HepG2 (cell line): ENCODE results near the gene SOBP. TPM values are rescaled to one million over a fixed set of nuclear protein-coding genes. Genes with fewer than 3 reads are reported as not detected.

Experiments
- CEBPB ChIP-seq: IDR thresholded peaks from 2 replicates; pipeline ENCODE4 v1.6.1; 2011; ENCODE audit warnings: low read depth, low read length, improper control_type of control experiment, borderline replicate concordance
- ETV6 ChIP-seq: sonication (generic); formaldehyde crosslinking; conservative IDR thresholded peaks from 2 replicates; pipeline ENCODE4 v1.4.0; 2020; ENCODE audit warnings: missing genetic modification reagents
- HNRNPLL ChIP-seq: fragments of 200-400 bp; formaldehyde crosslinking; IDR thresholded peaks from 2 replicates; pipeline ENCODE4 v1.6.1; 2017; ENCODE audit warnings: mild to moderate bottlenecking, low read depth, low read length; ENCODE audit not compliant: poor library complexity, severe bottlenecking
- MAF1 ChIP-seq: sonication (generic); formaldehyde crosslinking; IDR thresholded peaks from 2 replicates; pipeline ENCODE4 v1.5.0; 2020; ENCODE audit warnings: missing genetic modification reagents, borderline replicate concordance
- ONECUT2 ChIP-seq: sonication (generic); formaldehyde crosslinking; IDR thresholded peaks from 2 replicates; pipeline ENCODE4 v1.4.0; 2020; ENCODE audit warnings: missing genetic modification reagents
- RFX3 ChIP-seq: IDR thresholded peaks from 2 replicates; pipeline ENCODE4 v1.6.1; 2016; ENCODE audit warnings: missing biosample characterization, missing genetic modification reagents
- ZBTB38 ChIP-seq: sonication (generic); formaldehyde crosslinking; IDR thresholded peaks from 2 replicates; pipeline ENCODE4 v1.5.1; 2020; ENCODE audit warnings: mild to moderate bottlenecking, missing genetic modification reagents
- ZFP62 ChIP-seq: sonication (generic); formaldehyde crosslinking; IDR thresholded peaks from 2 replicates; pipeline ENCODE4 v1.4.0; 2020; ENCODE audit warnings: missing genetic modification reagents
- ZFX ChIP-seq: sonication (generic); formaldehyde crosslinking; IDR thresholded peaks from 2 replicates; pipeline ENCODE4 v1.4.0; 2020; ENCODE audit warnings: mild to moderate bottlenecking, low read depth, missing genetic modification reagents, moderate library complexity
- ZNF3 ChIP-seq: IDR thresholded peaks from 2 replicates; pipeline ENCODE4 v1.7.0; 2017; ENCODE audit warnings: inconsistent platforms
- ZNF34 ChIP-seq: sonication (generic); formaldehyde crosslinking; IDR thresholded peaks from 2 replicates; pipeline ENCODE4 v1.4.0; 2020; ENCODE audit warnings: mild to moderate bottlenecking, missing genetic modification reagents, borderline replicate concordance
- ZNF598 ChIP-seq: sonication (generic); formaldehyde crosslinking; IDR thresholded peaks from 2 replicates; pipeline ENCODE4 v1.5.1; 2020; ENCODE audit warnings: mild to moderate bottlenecking, missing genetic modification reagents, borderline replicate concordance
- ZNF619 ChIP-seq: sonication (generic); formaldehyde crosslinking; IDR thresholded peaks from 2 replicates; pipeline ENCODE4 v1.4.0; 2020; ENCODE audit warnings: mild to moderate bottlenecking, missing genetic modification reagents
- ZNF775 ChIP-seq: sonication (generic); formaldehyde crosslinking; IDR thresholded peaks from 2 replicates; pipeline ENCODE4 v1.4.0; 2020; ENCODE audit warnings: missing genetic modification reagents, mild to moderate bottlenecking, moderate library complexity, borderline replicate concordance
- ZSCAN12 ChIP-seq: sonication (generic); formaldehyde crosslinking; IDR thresholded peaks from 2 replicates; pipeline ENCODE4 v1.9.0; 2021; ENCODE audit warnings: mild to moderate bottlenecking, missing genetic modification reagents
- polyA plus RNA-seq, 8 experiments: library from polyadenylated mRNA; depleted of rRNA in 3 of 8; stranded (reverse) in 7 of 8; unstranded in 1 of 8; fragments of >200 nt; fragmentation: Illumina TruSeq in 4 of 8; extraction: Trizol in 4 of 8; gene quantifications; 2 replicates each; pipeline versions ENCODE4 v1.2.1 to v1.2.3, GENCODE V29; 2011 to 2016; ENCODE audit warnings: low read depth in 4 of 8, missing spikeins in 1 of 8, mixed read lengths in 1 of 8; ENCODE audit not compliant: insufficient read depth in 1 of 8
- total RNA-seq, 5 experiments: library from RNA; depleted of rRNA; stranded (reverse); fragments of >200 nt; fragmentation: Illumina TruSeq; extraction: Trizol; gene quantifications; 2 replicates each; pipeline ENCODE4 v1.2.3, GENCODE V29; 2016; ENCODE audit warnings: low read depth in 1 of 5
- TF ChIP-seq, protein P1 (sequence below): sonication (generic); formaldehyde crosslinking; IDR thresholded peaks from 2 replicates; pipeline ENCODE4 v1.5.0; 2020; ENCODE audit warnings: missing genetic modification reagents
- TF ChIP-seq, protein P2 (sequence below): sonication (generic); formaldehyde crosslinking; IDR thresholded peaks from 2 replicates; pipeline ENCODE4 v1.4.0; 2020; ENCODE audit warnings: missing genetic modification reagents, mild to moderate bottlenecking, borderline replicate concordance
- TF ChIP-seq, protein P3 (sequence below): sonication (generic); formaldehyde crosslinking; IDR thresholded peaks from 2 replicates; pipeline ENCODE4 v1.9.0; 2021; ENCODE audit warnings: missing genetic modification reagents, mild to moderate bottlenecking, borderline replicate concordance
- TF ChIP-seq, protein P4 (sequence below): sonication (generic); formaldehyde crosslinking; IDR thresholded peaks from 2 replicates; pipeline ENCODE4 v1.8.1; 2023; ENCODE audit warnings: missing genetic modification reagents, mild to moderate bottlenecking, borderline replicate concordance
- TF ChIP-seq, protein P5 (sequence below): sonication (generic); formaldehyde crosslinking; IDR thresholded peaks from 2 replicates; pipeline ENCODE4 v1.8.1; 2022; ENCODE audit warnings: low read depth, mild to moderate bottlenecking, missing genetic modification reagents
- TF ChIP-seq, protein P6 (sequence below): IDR thresholded peaks from 2 replicates; pipeline ENCODE4 v1.6.1; 2016; ENCODE audit warnings: low read depth

Gene SOBP
- total and polyA plus RNA-seq, 2 of the 13 experiments (the other 11 are each of a cell fraction or from before 2014, with no cell fraction given), result 1.5 to 6.9 TPM

DNA sequence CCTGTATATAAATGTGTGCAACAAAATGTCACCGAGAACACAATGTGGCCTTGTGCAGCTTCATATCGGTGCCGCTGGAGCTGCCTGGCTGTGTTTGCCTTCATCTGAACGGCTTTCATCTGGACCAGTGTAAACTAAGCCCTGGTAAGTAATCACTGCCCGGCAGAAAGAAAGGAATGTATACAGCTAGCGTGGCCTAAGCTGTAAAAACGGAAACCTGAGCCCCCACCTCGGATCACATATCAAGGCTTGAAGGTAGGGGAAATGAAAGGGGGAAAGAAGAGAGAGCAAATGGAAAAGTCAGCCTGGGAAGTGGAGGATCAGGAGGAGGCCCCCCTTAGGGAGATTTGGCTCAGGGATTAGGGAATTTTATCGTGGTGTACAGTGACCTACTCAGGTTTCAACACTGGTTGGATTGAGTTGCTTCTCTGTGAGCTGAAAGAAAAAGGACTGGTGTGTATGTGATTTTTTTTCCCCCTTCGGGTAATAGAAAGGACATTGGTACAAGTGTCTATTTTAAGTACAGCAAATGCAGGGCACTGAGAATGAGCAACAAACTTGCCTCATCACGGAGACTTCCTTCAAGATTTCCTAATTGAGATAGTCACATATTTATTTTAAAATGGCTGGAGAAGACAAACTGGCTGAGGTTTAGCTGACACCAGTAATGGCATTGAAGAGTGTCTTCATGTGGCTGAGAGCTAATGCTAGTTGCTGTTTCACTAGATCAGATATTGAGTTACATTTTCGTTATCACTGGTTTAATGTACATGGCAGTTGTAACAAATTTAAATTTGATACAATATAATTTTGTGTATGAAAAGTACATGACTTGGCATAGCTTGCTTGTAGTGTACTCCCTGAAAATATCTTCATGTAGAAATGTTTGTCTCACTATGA, 3.5 kb downstream of the SOBP start (continued):
- no peak for TF ChIP-seq ZBTB38
- TF ChIP-seq ONECUT2 (CRISPR knock-in tag), result no peak
- TF ChIP-seq RFX3 (CRISPR knock-in tag), result no peak
- TF ChIP-seq, protein P1, sequence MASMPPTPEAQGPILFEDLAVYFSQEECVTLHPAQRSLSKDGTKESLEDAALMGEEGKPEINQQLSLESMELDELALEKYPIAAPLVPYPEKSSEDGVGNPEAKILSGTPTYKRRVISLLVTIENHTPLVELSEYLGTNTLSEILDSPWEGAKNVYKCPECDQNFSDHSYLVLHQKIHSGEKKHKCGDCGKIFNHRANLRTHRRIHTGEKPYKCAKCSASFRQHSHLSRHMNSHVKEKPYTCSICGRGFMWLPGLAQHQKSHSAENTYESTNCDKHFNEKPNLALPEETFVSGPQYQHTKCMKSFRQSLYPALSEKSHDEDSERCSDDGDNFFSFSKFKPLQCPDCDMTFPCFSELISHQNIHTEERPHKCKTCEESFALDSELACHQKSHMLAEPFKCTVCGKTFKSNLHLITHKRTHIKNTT (CRISPR knock-in tag), result no peak
- TF ChIP-seq ZFP62, result no peak
- TF ChIP-seq ZNF34 (CRISPR knock-in tag), result no peak
- TF ChIP-seq ZNF619 (CRISPR knock-in tag), result no peak
- peak; percentile 69 for TF ChIP-seq ZFX (CRISPR knock-in tag)
- TF ChIP-seq, protein P2, sequence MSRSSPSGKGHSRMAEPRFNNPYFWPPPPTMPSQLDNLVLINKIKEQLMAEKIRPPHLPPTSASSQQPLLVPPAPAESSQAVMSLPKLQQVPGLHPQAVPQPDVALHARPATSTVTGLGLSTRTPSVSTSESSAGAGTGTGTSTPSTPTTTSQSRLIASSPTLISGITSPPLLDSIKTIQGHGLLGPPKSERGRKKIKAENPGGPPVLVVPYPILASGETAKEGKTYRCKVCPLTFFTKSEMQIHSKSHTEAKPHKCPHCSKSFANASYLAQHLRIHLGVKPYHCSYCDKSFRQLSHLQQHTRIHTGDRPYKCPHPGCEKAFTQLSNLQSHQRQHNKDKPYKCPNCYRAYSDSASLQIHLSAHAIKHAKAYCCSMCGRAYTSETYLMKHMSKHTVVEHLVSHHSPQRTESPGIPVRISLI, result no peak
- TF ChIP-seq, protein P3, sequence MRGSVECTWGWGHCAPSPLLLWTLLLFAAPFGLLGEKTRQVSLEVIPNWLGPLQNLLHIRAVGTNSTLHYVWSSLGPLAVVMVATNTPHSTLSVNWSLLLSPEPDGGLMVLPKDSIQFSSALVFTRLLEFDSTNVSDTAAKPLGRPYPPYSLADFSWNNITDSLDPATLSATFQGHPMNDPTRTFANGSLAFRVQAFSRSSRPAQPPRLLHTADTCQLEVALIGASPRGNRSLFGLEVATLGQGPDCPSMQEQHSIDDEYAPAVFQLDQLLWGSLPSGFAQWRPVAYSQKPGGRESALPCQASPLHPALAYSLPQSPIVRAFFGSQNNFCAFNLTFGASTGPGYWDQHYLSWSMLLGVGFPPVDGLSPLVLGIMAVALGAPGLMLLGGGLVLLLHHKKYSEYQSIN (CRISPR knock-in tag), result no peak
- TF ChIP-seq ZSCAN12 (CRISPR knock-in tag), result no peak
- TF ChIP-seq ZNF775 (CRISPR knock-in tag), result no peak
- TF ChIP-seq, protein P4, sequence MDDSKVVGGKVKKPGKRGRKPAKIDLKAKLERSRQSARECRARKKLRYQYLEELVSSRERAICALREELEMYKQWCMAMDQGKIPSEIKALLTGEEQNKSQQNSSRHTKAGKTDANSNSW (CRISPR knock-in tag), result no peak
- TF ChIP-seq MAF1 (CRISPR knock-in tag), result no peak
- TF ChIP-seq ZNF3 (CRISPR knock-in tag), result no peak
- no peak for TF ChIP-seq HNRNPLL
- TF ChIP-seq, protein P5, sequence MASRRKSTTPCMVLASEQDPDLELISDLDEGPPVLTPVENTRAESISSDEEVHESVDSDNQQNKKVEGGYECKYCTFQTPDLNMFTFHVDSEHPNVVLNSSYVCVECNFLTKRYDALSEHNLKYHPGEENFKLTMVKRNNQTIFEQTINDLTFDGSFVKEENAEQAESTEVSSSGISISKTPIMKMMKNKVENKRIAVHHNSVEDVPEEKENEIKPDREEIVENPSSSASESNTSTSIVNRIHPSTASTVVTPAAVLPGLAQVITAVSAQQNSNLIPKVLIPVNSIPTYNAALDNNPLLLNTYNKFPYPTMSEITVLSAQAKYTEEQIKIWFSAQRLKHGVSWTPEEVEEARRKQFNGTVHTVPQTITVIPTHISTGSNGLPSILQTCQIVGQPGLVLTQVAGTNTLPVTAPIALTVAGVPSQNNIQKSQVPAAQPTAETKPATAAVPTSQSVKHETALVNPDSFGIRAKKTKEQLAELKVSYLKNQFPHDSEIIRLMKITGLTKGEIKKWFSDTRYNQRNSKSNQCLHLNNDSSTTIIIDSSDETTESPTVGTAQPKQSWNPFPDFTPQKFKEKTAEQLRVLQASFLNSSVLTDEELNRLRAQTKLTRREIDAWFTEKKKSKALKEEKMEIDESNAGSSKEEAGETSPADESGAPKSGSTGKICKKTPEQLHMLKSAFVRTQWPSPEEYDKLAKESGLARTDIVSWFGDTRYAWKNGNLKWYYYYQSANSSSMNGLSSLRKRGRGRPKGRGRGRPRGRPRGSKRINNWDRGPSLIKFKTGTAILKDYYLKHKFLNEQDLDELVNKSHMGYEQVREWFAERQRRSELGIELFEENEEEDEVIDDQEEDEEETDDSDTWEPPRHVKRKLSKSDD, result no peak
- TF ChIP-seq CEBPB, result no peak
- no peak for TF ChIP-seq ZNF598
- TF ChIP-seq, protein P6, sequence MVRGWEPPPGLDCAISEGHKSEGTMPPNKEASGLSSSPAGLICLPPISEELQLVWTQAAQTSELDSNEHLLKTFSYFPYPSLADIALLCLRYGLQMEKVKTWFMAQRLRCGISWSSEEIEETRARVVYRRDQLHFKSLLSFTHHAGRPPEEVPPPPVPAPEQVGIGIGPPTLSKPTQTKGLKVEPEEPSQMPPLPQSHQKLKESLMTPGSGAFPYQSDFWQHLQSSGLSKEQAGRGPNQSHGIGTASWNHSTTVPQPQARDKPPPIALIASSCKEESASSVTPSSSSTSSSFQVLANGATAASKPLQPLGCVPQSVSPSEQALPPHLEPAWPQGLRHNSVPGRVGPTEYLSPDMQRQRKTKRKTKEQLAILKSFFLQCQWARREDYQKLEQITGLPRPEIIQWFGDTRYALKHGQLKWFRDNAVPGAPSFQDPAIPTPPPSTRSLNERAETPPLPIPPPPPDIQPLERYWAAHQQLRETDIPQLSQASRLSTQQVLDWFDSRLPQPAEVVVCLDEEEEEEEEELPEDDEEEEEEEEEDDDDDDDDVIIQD (CRISPR knock-in tag), result no peak
- no peak; the same call in 1 of the 2 replicates for TF ChIP-seq ETV6 (CRISPR knock-in tag)
